HFFc6 (cell line): ENCODE data around the gene OPA1. TPM values are rescaled to one million over a fixed set of nuclear protein-coding genes. Genes with fewer than 3 reads are reported as not detected.

Source experiments
- DNase-seq: peaks from one replicate; pipeline ENCODE4 v3.0.0-alpha.2; 2018
- H3K27ac Mint-ChIP-seq: 2 replicates; pipeline ENCODE4 v1.8.0; 2020; ENCODE audit warnings: mild to moderate bottlenecking, mixed read lengths
- H3K27me3 Mint-ChIP-seq: 2 replicates; pipeline ENCODE4 v1.8.0; 2021; ENCODE audit warnings: mild to moderate bottlenecking, moderate library complexity, mixed read lengths; ENCODE audit not compliant: insufficient read depth
- H3K36me3 Mint-ChIP-seq: 2 replicates; pipeline ENCODE4 v1.8.0; 2021; ENCODE audit warnings: low read depth, mixed read lengths
- H3K4me1 Mint-ChIP-seq: 2 replicates; pipeline ENCODE4 v1.8.0; 2020; ENCODE audit warnings: low read depth, mixed read lengths
- H3K4me3 Mint-ChIP-seq: 2 replicates; pipeline ENCODE4 v1.8.0; 2020; ENCODE audit warnings: mild to moderate bottlenecking, moderate library complexity, mixed read lengths
- H3K9me3 Mint-ChIP-seq: 2 replicates; pipeline ENCODE4 v1.8.0; 2020; ENCODE audit warnings: mild to moderate bottlenecking, mixed read lengths
- CTCF ChIP-seq: fragments of 200-600 bp; sonication (generic); IDR thresholded peaks from 2 replicates; pipeline ENCODE4 v1.5.0; 2021; ENCODE audit warnings: antibody characterized with exemption, mild to moderate bottlenecking
- total RNA-seq, 6 experiments: library from RNA; stranded (reverse); fragmentation: NEBNext Ultra II Directional; extraction: Animal tissue kit (Norgen Biotek cat#: 25700); gene quantifications; 2 replicates in 1 of 6; 3 replicates in 5 of 6; pipeline ENCODE4 v1.2.3, GENCODE V29; 2021

The OPA1 gene
- total RNA-seq, 6 experiments from 2014 or later, result 55.7 to 69.0 (median 64.9) TPM

- no peak for DNase-seq
- no peaks in the 10 kb centered on the region for H3K36me3 Mint-ChIP-seq
- no peak for TF ChIP-seq CTCF
- no peaks in the 10 kb centered on the region for H3K9me3 Mint-ChIP-seq
- no peak overlapping the region for H3K27ac Mint-ChIP-seq
- H3K27me3 Mint-ChIP-seq, result peaks cover 17% of the 10 kb centered on the region
- peaks cover 8% of the 10 kb centered on the region for H3K4me1 Mint-ChIP-seq
- H3K4me3 Mint-ChIP-seq, result no peak overlapping the region
Observed at GRCh38 chr3:193737191-193737751, 144.3 kb downstream of the OPA1 start.

GRCh38 chr3:193742628-193743027 lies 149.6 kb downstream of the OPA1 start:
- no peaks in the 10 kb centered on the region for H3K9me3 Mint-ChIP-seq
- H3K4me3 Mint-ChIP-seq, result no peak overlapping the region
- H3K4me1 Mint-ChIP-seq, result no peaks in the 10 kb centered on the region
- no peaks in the 10 kb centered on the region for H3K36me3 Mint-ChIP-seq
- TF ChIP-seq CTCF, result no peak
- H3K27ac Mint-ChIP-seq, result no peak overlapping the region
- peaks cover 20% of the 10 kb centered on the region for H3K27me3 Mint-ChIP-seq
- no peak for DNase-seq

GRCh38 chr3:193743702-193744047 lies 150.7 kb downstream of the OPA1 start:
- H3K27ac Mint-ChIP-seq, result no peak overlapping the region
- H3K9me3 Mint-ChIP-seq, result no peaks in the 10 kb centered on the region
- DNase-seq, result no peak
- no peak for TF ChIP-seq CTCF
- no peaks in the 10 kb centered on the region for H3K36me3 Mint-ChIP-seq
- no peak overlapping the region for H3K4me3 Mint-ChIP-seq
- peaks cover 20% of the 10 kb centered on the region for H3K27me3 Mint-ChIP-seq
- H3K4me1 Mint-ChIP-seq, result no peaks in the 10 kb centered on the region

DNA sequence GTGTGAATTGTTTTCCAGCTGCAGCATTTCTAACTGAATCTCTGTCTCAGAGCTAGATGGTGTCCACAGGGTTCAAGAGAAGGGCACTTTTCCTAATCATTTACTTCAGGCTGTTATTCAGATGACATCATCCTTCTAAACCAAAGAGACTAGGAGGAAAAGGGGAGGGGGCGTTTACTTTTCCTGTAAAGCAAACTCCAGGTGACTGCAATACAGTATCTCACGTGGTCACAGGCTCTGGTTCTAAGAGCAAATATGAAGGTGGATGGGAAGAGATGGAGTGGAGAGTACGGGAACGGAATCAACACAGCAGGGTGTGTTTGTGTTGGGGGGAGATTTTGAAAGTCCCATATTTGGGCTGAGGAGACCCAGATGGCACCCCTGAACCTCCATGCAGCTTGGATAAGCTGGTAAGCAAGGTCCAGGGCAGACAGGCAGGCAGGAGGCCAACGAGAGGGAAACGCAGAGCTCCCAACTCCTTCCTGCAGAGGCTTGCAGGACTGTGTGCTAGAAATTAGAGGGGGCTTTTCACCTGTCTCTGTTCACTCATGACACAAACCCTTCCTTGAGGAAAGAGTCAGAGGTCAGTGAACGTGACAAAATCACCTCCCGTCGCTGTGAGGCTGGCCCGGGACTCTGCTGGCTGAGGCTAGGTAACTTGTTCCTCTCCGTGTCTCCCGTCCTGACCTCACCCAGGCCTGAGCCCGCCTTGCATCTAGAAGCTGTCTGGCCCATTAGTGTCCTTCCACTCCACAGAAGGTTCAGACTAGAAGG lies 151.2 kb downstream of the OPA1 start:
- no peak overlapping the region for H3K4me3 Mint-ChIP-seq
- TF ChIP-seq CTCF, result no peak
- peaks cover 19% of the 10 kb centered on the region for H3K27me3 Mint-ChIP-seq
- no peak for DNase-seq
- no peaks in the 10 kb centered on the region for H3K4me1 Mint-ChIP-seq
- H3K36me3 Mint-ChIP-seq, result no peaks in the 10 kb centered on the region
- no peak overlapping the region for H3K27ac Mint-ChIP-seq
- no peaks in the 10 kb centered on the region for H3K9me3 Mint-ChIP-seq

GRCh38 chr3:193744822-193745684 lies 152.0 kb downstream of the OPA1 start:
- Mint-ChIP-seq H3K36me3 (no peaks in the 10 kb centered on the region), H3K4me1 (no peaks in the 10 kb centered on the region), H3K27me3 (peaks cover 16% of the 10 kb centered on the region), H3K4me3 (no peak overlapping the region), H3K27ac (no peak overlapping the region), H3K9me3 (no peaks in the 10 kb centered on the region)
- no peak for TF ChIP-seq CTCF
- DNase-seq, result no peak
